ENCODE data around the gene CCDC85C.

DNA sequence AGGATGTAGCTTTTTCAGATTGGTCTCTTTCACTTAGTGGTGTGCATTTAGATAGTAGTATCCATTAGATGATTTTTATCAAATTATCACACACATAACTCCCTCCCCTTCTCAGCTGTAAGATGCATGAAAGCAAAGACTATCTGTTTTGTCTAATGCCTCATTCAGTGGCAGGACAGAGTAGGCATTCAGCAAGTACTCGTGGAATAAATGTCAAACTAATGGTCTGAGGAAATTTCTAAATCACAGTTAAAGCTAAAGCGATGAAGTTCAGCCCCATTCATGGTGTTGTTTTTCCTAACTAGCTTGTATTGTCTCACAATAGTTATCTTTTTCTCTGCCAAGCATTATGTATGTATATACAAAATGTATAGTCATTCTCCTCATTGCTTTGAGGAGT lies 106.7 kb downstream of the CCDC85C start:
- TF ChIP-seq, protein P1, sequence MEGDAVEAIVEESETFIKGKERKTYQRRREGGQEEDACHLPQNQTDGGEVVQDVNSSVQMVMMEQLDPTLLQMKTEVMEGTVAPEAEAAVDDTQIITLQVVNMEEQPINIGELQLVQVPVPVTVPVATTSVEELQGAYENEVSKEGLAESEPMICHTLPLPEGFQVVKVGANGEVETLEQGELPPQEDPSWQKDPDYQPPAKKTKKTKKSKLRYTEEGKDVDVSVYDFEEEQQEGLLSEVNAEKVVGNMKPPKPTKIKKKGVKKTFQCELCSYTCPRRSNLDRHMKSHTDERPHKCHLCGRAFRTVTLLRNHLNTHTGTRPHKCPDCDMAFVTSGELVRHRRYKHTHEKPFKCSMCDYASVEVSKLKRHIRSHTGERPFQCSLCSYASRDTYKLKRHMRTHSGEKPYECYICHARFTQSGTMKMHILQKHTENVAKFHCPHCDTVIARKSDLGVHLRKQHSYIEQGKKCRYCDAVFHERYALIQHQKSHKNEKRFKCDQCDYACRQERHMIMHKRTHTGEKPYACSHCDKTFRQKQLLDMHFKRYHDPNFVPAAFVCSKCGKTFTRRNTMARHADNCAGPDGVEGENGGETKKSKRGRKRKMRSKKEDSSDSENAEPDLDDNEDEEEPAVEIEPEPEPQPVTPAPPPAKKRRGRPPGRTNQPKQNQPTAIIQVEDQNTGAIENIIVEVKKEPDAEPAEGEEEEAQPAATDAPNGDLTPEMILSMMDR (IDR thresholded peaks at IDR 0.05; ENCODE audit: insufficient read depth, low read depth, low read length) = no peak
- no peak for TF ChIP-seq EZH2 (IDR thresholded peaks at IDR 0.05; ENCODE audit: insufficient read depth, low read length)
